MCF 10A (cell line): ENCODE results near the gene NR2E3. TPM values are rescaled to one million over a fixed set of nuclear protein-coding genes. Genes with fewer than 3 reads are reported as not detected.

ENCODE experiments used
- BruUV-seq: library from RNA; stranded (reverse); fragments of 400-500 nt; replicated peaks from 2 replicates; lab custom pipeline; 2021; lab: Mats Ljungman, UMichigan
- CTCF ChIA-PET: fragments of 300-600 bp; sonication (Branson Sonifier 250); formaldehyde crosslinking; extraction: SDS; loops from one replicate; lab custom pipeline; 2021; ENCODE audit warnings: antibody characterized with exemption, inconsistent platforms; lab: Yijun Ruan, JAX
- POLR2A ChIA-PET: fragments of 300-600, 350-650 bp; sonication (Branson Sonifier 250); formaldehyde crosslinking; extraction: SDS; loops from one replicate; lab custom pipeline; 2020; ENCODE audit warnings: antibody characterized with exemption, inconsistent platforms; lab: Yijun Ruan, JAX
- DNase-seq: peaks from one replicate; pipeline ENCODE4 v3.0.0-alpha.2; 2018; ENCODE audit not compliant: unreplicated experiment
- H3K27ac Mint-ChIP-seq: one replicate; pipeline ENCODE4 v1.8.0; 2022; ENCODE audit warnings: mild to moderate bottlenecking, low read depth, mixed read lengths; ENCODE audit not compliant: unreplicated experiment
- H3K27me3 Mint-ChIP-seq: one replicate; pipeline ENCODE4 v1.8.0; 2022; ENCODE audit warnings: mixed read lengths; ENCODE audit not compliant: insufficient read depth, unreplicated experiment
- H3K36me3 Mint-ChIP-seq: one replicate; pipeline ENCODE4 v1.8.0; 2022; ENCODE audit warnings: mild to moderate bottlenecking, moderate library complexity, mixed read lengths; ENCODE audit not compliant: insufficient read depth, unreplicated experiment
- H3K4me1 Mint-ChIP-seq: one replicate; pipeline ENCODE4 v1.8.0; 2022; ENCODE audit warnings: mixed read lengths; ENCODE audit not compliant: insufficient read depth, unreplicated experiment
- H3K4me3 Mint-ChIP-seq: one replicate; pipeline ENCODE4 v1.8.0; 2022; ENCODE audit warnings: mild to moderate bottlenecking, moderate library complexity, mixed read lengths; ENCODE audit not compliant: unreplicated experiment
- H3K9me3 Mint-ChIP-seq: one replicate; pipeline ENCODE4 v1.8.0; 2022; ENCODE audit warnings: mixed read lengths; ENCODE audit not compliant: unreplicated experiment
- CTCF ChIP-seq: fragments of 200-600 bp; IDR thresholded peaks from one replicate; pipeline ENCODE4 v1.8.0; 2022; ENCODE audit warnings: antibody characterized with exemption, mild to moderate bottlenecking; ENCODE audit not compliant: unreplicated experiment
- intact Hi-C: fragments of 100-400 bp; cut with micrococcal nuclease; formaldehyde crosslinking; loops from 2 replicates; pipeline ENCODE4 v1.14.1; 2022
- total RNA-seq: library from RNA; stranded (reverse); gene quantifications from 2 replicates; pipeline ENCODE4 v1.2.3, GENCODE V29; 2022

Gene NR2E3
- total RNA-seq, 1 experiment from 2014 or later: 0.49 TPM

- TF ChIP-seq CTCF: no peak
- Mint-ChIP-seq H3K27ac (no peak overlapping the region), H3K27me3 (no peaks in the 10 kb centered on the region), H3K36me3 (no peaks in the 10 kb centered on the region), H3K4me1 (peaks cover 7% of the 10 kb centered on the region), H3K9me3 (no peaks in the 10 kb centered on the region), H3K4me3 (no peak overlapping the region)
- no TSS peak for BruUV-seq
- DNase-seq: no peak
- ChIA-PET POLR2A (no interaction called here), CTCF (interaction anchor here (0.6 to 1.8 kb wide), 6 partner anchors 8 to 43 kb away, joined by 3 to 8 read pairs (median 3); no protein-coding TSS in a partner anchor)
- intact Hi-C loops: no loop called here
Observed at GRCh38 chr15:71786673-71787072, 23.7 kb upstream of the NR2E3 start.

GRCh38 chr15:71788646-71789579 is 21.4 kb upstream of the NR2E3 start:
- no peaks in the 10 kb centered on the region for H3K9me3 Mint-ChIP-seq
- TF ChIP-seq CTCF: no peak
- no peak overlapping the region for H3K4me3 Mint-ChIP-seq
- intact Hi-C loops: no loop called here
- POLR2A ChIA-PET: interaction anchor here (0.8 kb wide), 1 partner anchor 45 kb away, joined by 4 read pairs; no protein-coding TSS in a partner anchor
- no peak overlapping the region for H3K27ac Mint-ChIP-seq
- peaks cover 12% of the 10 kb centered on the region for H3K4me1 Mint-ChIP-seq
- no peak for DNase-seq
- no peaks in the 10 kb centered on the region for H3K36me3 Mint-ChIP-seq
- no TSS peak for BruUV-seq
- CTCF ChIA-PET: interaction anchor here (0.7 to 2.4 kb wide), 5 partner anchors 8 to 190 kb away, joined by 3 to 12 read pairs (median 6); no protein-coding TSS in a partner anchor
- H3K27me3 Mint-ChIP-seq: no peaks in the 10 kb centered on the region

- CTCF ChIA-PET: interaction anchor here (0.7 to 2.4 kb wide), 4 partner anchors 9 to 190 kb away, joined by 3 to 12 read pairs (median 5); no protein-coding TSS in a partner anchor
- Mint-ChIP-seq H3K36me3 (no peaks in the 10 kb centered on the region), H3K4me1 (peaks cover 12% of the 10 kb centered on the region), H3K9me3 (no peaks in the 10 kb centered on the region), H3K27me3 (no peaks in the 10 kb centered on the region), H3K27ac (no peak overlapping the region), H3K4me3 (no peak overlapping the region)
- intact Hi-C loops: no loop called here
- BruUV-seq: no TSS peak
- POLR2A ChIA-PET: no interaction called here
- no peak for DNase-seq
- TF ChIP-seq CTCF: no peak
Observed at GRCh38 chr15:71789616-71790015, 20.7 kb upstream of the NR2E3 start.

- CTCF ChIA-PET: interaction anchor here (1.8 to 2.4 kb wide), 3 partner anchors 10 to 46 kb away, joined by 4 to 12 read pairs (median 5); no protein-coding TSS in a partner anchor
- POLR2A ChIA-PET: no interaction called here
- intact Hi-C loops: no loop called here
- Mint-ChIP-seq H3K9me3 (no peaks in the 10 kb centered on the region), H3K4me3 (no peak overlapping the region), H3K36me3 (no peaks in the 10 kb centered on the region), H3K27me3 (no peaks in the 10 kb centered on the region), H3K27ac (no peak overlapping the region), H3K4me1 (peaks cover 12% of the 10 kb centered on the region)
- no peak for TF ChIP-seq CTCF
- DNase-seq: no peak
- BruUV-seq: no TSS peak
Observed at GRCh38 chr15:71790081-71790480, 20.3 kb upstream of the NR2E3 start.
